GM18520 (cell line): ENCODE results near the gene PRSS50.
"Not testable (repeated sequence)": the region's sequence is repeated elsewhere in the genome, so short reads cannot be mapped to it uniquely, and the experiment has no call there.

Experiments used
- ATAC-seq: cut with Tn5 transposase; IDR thresholded peaks from one replicate; pipeline ENCODE4 v1.9.1; 2021; ENCODE audit not compliant: unreplicated experiment

PRSS50 gene, protein sequence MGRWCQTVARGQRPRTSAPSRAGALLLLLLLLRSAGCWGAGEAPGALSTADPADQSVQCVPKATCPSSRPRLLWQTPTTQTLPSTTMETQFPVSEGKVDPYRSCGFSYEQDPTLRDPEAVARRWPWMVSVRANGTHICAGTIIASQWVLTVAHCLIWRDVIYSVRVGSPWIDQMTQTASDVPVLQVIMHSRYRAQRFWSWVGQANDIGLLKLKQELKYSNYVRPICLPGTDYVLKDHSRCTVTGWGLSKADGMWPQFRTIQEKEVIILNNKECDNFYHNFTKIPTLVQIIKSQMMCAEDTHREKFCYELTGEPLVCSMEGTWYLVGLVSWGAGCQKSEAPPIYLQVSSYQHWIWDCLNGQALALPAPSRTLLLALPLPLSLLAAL

DNA sequence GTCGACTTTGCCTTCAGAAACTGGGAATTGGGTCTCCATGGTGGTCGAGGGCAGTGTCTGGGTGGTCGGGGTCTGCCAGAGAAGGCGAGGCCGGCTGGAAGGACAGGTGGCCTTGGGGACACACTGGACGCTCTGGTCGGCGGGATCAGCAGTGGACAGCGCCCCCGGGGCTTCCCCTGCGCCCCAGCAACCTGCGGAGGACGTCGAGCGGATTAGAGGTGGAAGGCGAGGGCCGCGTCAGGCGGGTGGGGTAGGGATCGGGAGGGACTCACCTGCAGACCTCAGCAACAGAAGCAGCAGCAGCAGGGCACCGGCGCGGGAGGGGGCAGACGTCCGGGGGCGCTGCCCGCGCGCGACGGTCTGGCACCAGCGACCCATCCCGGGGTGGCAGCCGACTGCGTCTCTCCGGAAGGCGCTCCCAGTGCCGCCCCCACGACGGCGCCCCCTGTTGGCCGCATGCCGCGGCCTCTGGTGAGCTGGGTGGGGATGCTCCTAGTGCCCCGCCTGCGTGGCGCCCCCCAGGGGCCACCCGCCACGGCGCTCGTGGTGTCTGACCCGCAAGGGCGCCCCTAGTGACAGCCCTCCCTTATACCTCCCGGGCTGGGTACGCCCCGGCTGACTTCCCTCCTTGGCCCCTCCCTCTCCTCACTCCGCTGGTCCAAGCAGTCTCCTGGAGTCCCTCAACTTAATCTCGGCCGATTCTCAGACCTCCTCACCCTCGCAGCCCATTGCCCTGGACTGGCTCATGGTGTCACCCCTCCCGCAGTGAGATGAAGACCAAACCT is at the start of gene PRSS50:
Gene PRSS50 (minus strand): TSS at position 423 of the 785 bp plus-strand sequence. CDS start 45 bp downstream, at position 378.
- ATAC-seq, result no peak

DNA sequence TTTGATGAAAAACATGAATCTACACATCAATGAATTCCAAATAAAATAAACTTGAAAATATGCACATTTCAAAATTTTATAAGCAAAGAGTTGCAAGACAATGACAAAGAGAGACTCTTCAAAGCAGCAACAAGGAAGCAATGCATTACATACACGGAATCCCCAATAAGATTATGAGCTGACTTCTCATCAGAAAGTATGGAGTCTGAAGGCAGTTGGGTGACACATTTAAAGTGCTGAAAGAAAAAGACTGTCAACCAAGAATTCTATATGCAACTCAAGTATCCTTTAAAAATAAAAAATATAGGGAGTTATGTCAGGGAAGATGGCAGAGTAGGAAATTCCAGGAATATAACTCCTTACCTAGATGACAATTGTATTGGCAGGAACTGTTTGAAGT is 46.5 kb upstream of the PRSS50 start:
- ATAC-seq, result no peak

DNA sequence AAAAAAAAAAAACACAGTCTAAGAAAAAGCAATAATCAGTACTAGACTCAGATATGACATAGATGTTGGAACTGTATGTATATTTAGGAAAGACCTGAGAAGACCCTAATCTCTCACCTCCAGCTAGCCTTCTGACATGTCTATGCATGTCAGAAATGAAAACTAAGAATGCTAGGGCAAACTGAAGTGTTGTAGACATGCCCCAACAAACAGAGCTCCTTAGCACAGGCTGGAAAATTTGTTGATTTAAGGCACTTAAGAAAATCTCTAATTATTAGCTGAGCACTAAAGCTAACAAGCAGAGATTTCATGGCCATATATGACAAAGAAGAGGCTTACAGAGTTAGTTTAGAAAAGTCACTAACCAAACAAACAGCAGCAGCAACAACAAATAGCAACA is 45.5 kb upstream of the PRSS50 start:
- ATAC-seq, result no peak

DNA sequence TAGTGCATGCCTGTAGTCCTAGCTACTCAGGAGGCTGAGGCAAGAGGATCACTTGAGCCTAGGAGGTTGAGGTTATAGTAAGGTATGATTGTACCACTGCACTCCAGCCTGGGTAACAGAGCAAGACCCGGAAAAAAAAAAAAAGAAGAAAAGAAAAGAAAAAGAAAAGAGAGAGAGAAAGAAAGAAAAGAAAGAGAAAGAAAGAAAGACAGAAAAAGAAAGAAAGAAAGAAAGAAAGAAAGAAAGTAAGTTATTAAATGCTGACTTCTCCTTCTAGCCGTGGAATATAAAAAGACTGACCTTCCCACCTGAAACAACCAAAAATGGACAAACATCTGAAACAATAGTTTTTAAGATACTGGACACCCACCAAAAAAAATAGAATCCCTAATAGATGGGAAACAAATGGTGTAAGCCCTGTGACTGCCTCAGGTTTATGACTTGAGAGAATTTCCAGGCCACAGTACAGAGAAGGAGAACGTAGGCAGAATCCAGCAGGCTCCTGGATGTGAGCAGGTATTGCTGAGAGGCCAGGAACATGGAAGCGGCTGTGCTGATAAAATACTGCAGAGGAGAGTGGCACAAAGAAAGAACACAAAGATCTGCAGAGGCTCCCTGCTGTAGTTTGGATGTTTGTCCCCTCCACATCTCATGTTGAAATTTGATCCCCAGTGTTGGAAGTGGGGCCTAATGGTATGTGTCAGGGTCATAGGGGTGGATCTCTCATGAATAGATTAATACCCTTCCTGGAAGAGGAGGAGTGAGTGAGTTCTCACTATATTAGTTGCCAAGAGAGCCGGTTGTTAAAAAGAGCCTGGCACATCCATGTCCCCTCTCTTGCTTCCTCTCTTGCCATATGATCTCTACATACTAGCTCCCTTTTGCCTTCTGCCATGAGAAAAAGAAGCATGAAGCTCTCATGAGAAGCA is 41.8 kb upstream of the PRSS50 start:
- ATAC-seq, result no peak

DNA sequence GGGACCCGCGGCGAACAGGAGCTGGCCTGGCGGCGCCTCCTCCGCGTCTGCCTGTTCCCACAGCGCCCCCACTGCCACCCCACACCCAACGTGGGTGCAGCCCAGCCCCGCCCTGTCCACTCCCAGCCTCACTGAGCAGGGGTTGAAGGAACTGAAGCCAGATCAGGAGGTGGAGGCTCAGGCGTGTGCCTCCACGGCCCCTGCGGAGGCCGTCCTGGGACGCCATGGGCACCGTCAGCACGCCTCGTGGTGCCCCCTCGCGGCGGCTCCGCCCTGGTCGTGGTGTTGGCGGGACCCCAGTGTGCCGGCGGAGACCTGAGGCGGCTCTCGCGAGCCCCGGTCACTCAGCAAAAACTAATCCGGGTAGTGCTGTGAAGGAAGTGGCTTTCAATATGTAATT is 39.0 kb upstream of the PRSS50 start:
- ATAC-seq, result no peak

DNA sequence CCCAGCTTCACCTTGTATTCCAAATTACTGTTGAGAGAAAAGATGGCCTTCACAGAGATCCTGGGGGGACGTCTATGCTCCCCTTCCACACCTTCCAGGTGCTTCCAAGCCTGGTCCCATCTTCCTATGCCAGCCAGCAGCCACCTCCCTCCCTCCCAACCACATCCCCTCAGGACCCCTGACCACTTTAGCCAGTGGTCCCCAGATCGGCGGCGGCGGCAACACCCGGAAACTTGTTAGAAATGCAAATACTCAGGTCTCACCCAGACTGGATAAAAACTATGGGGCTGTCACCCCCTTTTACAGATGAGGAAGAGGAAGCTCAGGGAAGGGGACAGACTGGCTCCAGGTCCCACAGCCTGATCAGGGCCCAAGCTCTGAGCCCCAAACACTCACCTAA is 38.0 kb upstream of the PRSS50 start:
- no peak for ATAC-seq

DNA sequence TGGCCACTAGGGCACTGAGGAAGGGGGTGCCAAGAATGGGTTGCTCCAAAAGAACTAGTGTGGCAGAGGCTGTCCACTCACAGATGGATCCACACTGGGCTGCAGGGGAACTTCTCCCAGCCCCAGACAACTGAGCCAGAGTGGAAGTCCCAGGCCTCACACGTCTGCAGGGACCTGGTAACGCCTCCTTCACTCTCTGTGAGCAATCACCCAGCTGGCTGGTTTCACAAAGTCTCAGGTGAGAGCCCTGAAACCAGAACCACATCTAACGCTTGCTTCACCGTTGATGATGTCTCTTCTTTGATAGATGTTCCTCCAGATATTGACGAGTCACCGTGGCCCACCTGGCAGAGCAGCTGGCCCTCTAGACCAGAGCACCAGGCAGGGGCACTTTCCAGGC is 35.5 kb upstream of the PRSS50 start:
- ATAC-seq, result not testable (repeated sequence)

DNA sequence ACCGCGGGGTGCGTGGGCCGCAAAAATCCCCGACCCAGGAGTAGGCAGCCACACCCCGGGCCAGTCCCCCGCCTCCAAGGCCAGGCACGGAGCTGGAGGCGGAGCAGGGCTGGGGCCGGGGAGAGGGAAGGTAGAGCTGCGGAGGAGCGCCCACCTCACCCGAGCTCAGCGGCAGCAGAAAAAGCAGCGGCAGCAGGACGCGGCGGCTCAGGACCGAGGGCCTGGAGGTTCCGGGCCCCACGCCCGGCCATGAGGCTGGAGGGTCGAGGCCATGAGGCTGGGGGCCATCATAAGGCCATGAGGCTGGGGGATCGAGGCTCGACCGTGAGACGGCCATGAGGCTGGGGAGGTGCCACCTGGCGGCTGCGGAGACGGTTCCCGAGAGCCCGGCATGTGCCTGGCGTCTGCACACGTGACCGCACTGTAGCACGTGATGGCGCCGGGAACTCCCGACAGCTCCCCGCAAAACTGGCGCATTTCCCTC is 32.9 kb upstream of the PRSS50 start:
- no peak for ATAC-seq

DNA sequence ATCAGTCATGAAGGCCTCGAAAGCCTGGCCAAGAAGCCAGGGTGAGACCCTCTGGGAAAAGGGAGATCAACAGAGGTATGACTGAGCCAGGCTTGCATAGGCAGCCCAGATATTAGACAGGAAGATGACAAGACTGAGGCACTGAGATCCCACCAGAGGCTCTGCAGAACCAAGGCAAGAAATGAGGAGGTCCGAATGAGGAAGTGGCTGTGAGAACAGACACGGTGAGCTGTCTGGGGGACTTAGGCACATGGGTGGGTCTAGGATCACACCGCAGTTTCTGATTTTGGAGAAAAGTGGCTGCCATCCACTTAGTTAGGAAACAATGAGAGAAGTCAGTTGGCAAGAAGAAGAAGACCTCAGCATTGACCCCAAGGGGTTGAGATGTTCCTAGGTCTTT is 31.5 kb upstream of the PRSS50 start:
- no peak for ATAC-seq

DNA sequence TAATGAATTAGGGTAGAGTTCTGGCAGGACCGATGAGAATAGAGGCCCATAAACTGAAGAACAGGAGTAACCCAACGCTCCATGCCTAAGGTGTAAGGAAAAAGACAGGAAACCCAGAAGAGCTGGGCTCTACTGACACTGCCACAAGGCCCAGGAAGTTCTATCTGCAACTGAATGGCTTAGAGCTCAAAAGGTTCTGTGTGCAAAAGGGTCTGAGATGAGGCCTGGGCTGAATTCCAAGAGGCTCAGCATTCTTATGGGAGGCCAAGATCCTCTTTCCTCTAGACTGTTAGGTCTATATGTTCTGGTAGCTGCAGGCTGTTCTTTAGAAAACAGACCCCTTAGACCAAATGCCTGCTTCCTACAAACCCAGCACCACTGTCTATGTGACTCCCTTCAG is 30.5 kb upstream of the PRSS50 start:
- no peak for ATAC-seq

DNA sequence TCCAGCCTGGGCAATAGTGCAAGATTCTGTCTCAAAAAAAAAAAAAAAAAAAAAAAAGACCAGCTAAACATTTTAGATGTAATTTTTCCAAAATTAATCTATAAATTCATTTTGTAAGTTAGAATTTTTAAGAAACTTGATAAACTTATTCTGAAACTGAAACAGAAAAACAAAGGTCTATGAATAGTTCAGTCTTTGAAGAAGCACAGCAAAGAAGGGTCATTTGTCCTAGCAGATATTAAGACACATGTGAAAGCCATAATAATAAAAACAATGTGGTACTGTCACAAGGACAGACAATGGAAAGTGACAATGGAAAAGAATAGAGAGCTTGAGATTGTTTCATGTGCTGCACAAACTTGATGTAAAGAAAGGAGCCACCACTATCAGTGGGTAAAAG is 29.0 kb upstream of the PRSS50 start:
- no peak for ATAC-seq

DNA sequence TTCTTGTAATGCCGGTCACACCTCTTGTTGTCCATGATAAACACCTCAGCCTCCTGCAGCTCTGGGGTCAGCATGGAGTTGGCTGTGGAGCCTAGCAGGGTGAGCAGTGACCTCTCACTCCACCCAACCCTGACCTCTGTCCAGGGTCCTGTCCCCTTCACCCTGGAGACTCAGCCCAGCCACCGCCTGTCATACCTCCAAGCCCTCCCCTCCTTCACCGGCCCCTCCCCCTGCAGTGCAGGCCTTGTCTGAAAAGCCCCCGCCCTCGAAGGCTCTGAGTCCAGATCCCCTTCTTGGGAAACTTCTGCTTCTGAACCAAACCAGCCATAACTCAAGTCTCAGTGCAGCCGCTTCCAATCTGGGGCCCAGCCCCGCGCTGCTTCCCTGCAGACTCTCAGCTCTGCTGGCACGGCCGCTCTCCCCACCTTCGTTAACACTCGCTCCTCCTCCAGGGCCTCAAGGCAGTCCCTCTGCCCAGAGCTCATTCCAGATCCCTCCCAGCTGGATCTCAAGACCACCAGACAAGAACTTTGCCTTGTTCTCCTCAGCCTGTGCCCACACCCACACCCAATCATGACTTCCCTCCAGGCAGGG is 25.4 kb upstream of the PRSS50 start:
- ATAC-seq, result no peak

DNA sequence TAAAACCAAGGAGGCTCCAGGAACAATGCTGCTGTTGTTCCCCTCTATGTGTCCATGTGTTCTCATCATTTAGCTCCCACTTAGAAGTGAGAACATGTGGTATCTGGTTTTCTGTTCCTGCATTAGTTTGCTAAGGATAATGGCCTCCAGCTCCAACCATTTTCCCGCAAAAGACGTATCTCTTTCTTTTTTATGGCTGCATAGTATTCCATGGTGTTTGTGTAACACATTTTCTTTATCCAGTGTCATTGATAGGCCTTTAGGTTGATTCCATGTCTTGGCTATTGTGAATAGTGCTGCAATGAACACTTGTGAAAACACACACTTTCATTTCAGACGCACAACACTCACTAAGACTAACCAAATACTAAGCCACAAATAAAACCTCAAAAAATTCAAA is 21.9 kb upstream of the PRSS50 start:
- not testable (repeated sequence) for ATAC-seq

DNA sequence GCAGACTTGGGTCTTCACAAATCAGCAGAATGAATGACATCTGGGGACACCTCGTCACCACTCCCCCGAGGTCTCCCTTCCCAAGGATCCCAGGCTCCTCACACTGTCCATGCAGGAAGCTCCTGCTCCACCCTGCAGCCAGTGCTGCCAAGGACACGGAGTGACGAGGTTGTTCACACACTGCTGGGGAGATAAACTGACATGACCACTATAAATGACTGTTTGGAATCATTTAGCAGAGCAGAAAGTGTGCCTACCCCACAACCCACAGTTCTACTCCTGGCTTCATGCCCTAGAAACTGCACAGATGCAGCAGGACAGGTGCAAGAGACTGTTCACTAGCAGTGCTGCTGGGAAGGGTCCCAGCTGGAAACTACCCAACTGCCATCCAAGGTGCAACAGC is 19.7 kb upstream of the PRSS50 start:
- ATAC-seq, result no peak

DNA sequence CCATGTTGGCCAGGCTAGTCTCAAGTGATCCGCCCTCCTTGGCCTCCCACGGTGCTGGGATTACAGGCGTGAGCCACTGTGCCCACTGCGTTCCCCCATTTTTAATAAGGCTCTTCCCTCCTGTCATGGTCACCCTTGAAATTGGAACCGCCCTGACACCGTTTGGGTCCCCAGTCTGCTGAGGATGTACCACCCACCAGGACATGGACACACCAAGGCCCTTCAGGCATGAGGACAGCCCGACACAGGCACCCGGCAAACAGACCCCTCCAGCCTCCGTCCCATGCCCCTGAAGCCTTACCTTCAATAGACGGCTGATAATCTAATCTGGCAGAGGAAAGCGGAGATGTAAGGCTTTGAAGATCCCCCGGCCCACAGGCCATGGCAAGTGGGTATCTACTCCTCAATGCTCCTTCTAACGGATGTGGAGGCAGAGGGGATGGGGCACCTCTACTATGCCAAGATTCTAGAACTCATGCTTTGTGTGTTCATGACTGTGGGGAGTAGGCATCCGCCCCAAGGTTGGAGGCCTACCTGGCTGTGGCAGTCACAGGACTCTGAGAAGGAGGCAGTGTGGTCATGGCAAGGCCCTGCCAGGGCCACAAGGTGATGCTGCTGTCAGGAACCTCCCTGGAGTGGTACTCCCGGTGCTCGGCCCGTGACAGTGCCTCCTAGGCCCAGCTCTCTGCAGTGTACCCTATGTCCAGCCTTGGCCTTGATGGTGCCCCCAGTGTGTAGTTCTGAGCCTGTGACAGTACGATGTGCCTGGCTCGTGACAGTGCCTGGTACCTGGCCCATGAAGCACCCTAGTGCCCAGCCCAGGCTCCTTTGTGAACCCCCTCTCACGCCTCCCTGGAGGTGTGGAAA is 18.6 kb upstream of the PRSS50 start:
- ATAC-seq, result no peak

DNA sequence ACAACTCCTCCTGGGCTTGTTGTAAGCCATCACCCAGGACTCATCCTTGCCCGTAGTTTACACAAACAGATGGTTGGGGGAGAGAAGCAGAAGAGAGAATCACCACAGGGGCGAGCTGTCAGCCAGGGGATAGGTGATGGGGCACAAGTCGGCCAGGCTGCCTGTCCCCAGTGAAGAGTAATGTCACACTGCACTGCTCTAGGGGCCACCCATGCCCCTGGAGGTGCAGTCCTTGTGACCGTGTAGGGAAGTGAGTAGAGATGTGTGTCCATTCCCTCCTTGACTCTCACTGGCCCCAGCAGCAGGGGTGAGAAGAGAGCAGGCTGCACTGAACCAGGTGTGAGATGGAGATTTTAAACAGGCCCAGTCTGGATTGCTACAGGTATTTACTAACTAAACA is 17.1 kb upstream of the PRSS50 start:
- no peak for ATAC-seq

DNA sequence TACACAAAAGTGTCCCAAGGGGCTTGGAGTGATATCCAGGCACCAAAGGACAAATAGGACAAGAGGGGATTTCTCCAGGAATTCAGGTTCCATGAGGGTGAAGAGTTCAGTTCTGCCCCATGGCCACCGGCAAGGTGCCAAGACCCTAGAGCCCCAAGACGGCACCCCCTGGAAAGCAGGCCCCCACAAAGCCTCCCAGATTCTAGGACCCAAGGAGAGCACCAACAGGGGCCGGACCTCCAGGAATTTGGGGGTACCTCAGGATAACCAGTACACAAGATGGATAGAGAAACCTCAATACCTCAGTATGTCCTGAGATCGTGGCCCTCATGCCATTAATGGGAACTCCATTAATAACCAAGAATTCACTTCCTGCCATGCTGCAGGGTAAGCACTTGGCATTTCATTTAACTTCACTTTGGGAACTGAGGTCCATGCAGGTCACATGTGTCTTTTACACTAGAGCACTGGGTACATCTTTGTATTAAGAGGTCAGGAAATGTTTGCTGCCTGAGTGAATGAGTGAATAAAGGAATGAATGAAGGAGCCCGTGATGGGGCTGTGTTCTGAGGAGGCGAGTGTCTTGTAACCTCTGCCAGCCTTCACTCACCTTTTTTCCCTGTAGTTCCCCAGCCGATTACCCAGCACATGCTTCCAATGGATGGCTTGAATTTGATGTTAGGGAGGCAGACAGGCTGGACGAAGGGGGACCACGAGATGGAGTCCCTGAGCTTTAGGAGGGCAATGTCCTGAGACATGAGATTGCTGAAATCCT is 15.5 kb upstream of the PRSS50 start:
- ATAC-seq, result no peak

DNA sequence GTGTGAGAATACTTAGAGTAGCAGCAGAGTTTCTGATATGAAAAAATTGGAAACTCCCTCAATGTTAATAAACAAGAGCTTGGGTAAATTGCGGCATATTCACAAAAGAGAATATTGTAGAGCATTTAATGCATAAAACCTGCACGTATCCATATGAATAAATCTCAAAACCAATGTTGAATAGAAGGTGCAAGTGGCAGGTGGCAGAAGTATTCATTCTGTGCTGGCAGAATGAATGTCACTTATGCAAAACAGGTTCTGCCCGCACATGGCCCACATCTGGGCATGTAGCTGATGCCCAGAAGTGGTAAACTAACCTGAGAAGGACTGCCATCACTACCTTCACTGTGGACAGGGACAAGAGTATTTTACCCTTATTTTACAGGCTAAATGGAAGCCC is 14.1 kb upstream of the PRSS50 start:
- no peak for ATAC-seq

DNA sequence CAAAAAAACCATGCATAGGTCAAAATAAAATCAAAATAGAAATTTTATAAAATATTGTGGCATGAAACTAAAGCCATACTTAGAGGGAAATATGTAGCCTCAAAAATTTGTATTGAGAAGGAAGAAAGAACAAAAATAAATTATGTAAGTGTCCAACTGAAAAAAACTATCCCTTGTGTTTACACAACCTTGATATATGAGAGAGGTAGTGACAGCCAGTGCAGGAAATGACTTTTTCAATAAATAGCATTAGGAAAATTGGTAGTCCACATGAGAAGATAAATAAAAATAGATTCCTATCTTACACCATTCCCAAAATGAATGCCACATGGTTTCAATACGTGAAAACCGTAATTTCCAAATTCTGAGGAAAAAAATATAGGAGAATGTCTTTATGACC is 13.2 kb upstream of the PRSS50 start:
- no peak for ATAC-seq
